A673 (cell line): ENCODE data around the gene CLDN5. TPM values are rescaled to one million over a fixed set of nuclear protein-coding genes. Genes with fewer than 3 reads are reported as not detected.

Source experiments
- BruUV-seq: library from RNA; stranded (reverse); fragments of 400-500 nt; replicated peaks from 2 replicates; lab custom pipeline; 2021; lab: Mats Ljungman, UMichigan
- CTCF ChIA-PET: fragments of 300-600 bp; sonication (Branson Sonifier 250); formaldehyde crosslinking; loops from one replicate; lab custom pipeline; 2022; ENCODE audit warnings: antibody characterized with exemption; lab: Charles Lee
- POLR2A ChIA-PET: fragments of 300-600 bp; sonication (Branson Sonifier 250); formaldehyde crosslinking; loops from one replicate; lab custom pipeline; 2022; ENCODE audit warnings: antibody characterized with exemption; ENCODE audit not compliant: low non-redundant PET; lab: Charles Lee
- DNase-seq: peaks from one replicate; pipeline ENCODE4 v3.0.0-alpha.2; 2015; ENCODE audit warnings: low spot score
- H3K27ac ChIP-seq: fragments of 200-600 bp; sonication (generic); 2 replicates; pipeline ENCODE4 v1.5.1; 2016; ENCODE audit warnings: mixed run types, low read depth, mild to moderate bottlenecking, mixed read lengths, antibody characterized with exemption, low read length; ENCODE audit not compliant: poor library complexity, severe bottlenecking
- H3K27me3 ChIP-seq: fragments of 200-600 bp; sonication (generic); replicated peaks from 2 replicates; pipeline ENCODE4 v1.6.1; 2017; ENCODE audit warnings: mixed run types, low read depth, mild to moderate bottlenecking, mixed read lengths, antibody characterized with exemption, low read length; ENCODE audit not compliant: insufficient read depth, poor library complexity
- H3K36me3 ChIP-seq: fragments of 200-600 bp; sonication (generic); 2 replicates; pipeline ENCODE4 v1.6.1; 2016; ENCODE audit warnings: mixed run types, mild to moderate bottlenecking, mixed read lengths, antibody characterized with exemption, low read length; ENCODE audit not compliant: insufficient read depth, poor library complexity, severe bottlenecking
- H3K4me1 ChIP-seq: fragments of 200-600 bp; sonication (generic); 2 replicates; pipeline ENCODE4 v1.6.1; 2017; ENCODE audit warnings: mixed run types, mild to moderate bottlenecking, mixed read lengths, antibody characterized with exemption, low read length; ENCODE audit not compliant: insufficient read depth, poor library complexity, severe bottlenecking
- H3K4me3 ChIP-seq: fragments of 200-600 bp; sonication (generic); 2 replicates; pipeline ENCODE4 v1.5.1; 2016; ENCODE audit warnings: low read depth, mixed run types, mild to moderate bottlenecking, mixed read lengths, low read length; ENCODE audit not compliant: poor library complexity, severe bottlenecking
- H3K9me3 ChIP-seq: fragments of 200-600 bp; sonication (generic); 2 replicates; pipeline ENCODE4 v1.6.1; 2016; ENCODE audit warnings: mixed run types, low read depth, mild to moderate bottlenecking, mixed read lengths, antibody characterized with exemption, low read length; ENCODE audit not compliant: poor library complexity, severe bottlenecking
- EZH2 ChIP-seq: fragments of 200-600 bp; sonication (generic); IDR thresholded peaks from 2 replicates; pipeline ENCODE4 v1.6.1; 2017; ENCODE audit warnings: borderline replicate concordance, low read depth, mild to moderate bottlenecking, mixed read lengths, antibody characterized with exemption, low read length; ENCODE audit not compliant: poor library complexity, severe bottlenecking
- intact Hi-C: fragments of 100-400 bp; cut with micrococcal nuclease; formaldehyde crosslinking; loops from one replicate; pipeline ENCODE4 v1.10.0; 2022; ENCODE audit not compliant: unreplicated experiment
- total RNA-seq: library from RNA; stranded (reverse); gene quantifications from 2 replicates; pipeline ENCODE4 v1.2.3, GENCODE V29; 2021
- TF ChIP-seq, protein P1 (sequence below): fragments of 300-800, 200-600 bp; sonication (generic); conservative IDR thresholded peaks from 2 replicates; pipeline ENCODE4 v1.5.1; 2017; ENCODE audit warnings: low read depth, mild to moderate bottlenecking, antibody characterized with exemption, low read length, moderate library complexity, mixed read lengths

The CLDN5 gene
- total RNA-seq, 1 experiment from 2014 or later = 0.21 TPM

DNA sequence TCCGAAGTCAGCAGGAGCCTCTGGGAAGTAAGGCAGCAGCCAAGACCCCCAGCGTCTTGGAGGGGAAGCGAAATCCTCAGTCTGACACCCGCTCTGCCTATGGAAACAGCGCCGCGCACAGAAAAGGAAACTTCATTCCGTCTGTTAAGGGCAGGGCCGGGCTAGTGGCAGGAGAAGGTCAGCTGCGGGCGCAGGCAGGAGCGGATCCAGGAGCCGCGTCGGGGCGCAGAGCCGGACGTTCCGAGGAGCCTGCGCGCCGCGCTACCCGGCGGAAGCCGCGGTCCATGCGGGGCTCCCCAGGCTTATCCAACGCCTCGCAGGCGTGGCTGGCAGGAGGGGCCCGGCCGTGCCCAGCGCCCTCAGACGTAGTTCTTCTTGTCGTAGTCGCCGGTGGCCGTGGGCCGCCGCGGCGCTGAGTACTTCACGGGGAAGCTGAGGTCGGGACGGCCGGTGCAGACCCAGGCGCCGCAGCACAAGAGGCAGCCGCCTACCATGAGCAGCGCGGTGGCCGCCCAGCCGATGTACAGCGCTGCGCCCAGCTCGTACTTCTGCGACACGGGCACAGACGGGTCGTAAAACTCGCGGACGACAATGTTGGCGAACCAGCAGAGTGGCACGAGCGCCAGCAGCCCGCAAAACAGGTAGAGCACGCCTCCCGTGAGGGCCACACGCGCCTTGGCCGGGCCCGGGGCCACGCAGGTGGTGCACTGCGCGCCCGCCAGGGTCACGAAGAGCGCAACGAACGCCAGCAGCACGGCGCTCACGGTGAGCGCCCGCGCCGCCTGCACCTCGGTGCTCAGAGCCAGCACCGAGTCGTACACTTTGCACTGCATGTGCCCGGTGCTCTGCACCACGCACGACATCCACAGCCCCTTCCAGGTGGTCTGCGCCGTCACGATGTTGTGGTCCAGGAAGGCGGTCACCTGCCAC lies 705 bp downstream of the CLDN5 start:
- intact Hi-C loops = no loop called here
- POLR2A ChIA-PET = no interaction called here
- CTCF ChIA-PET = interaction anchor here (1.2 kb wide), 1 partner anchor 106 kb away, joined by 4 read pairs; no protein-coding TSS in a partner anchor
- TF ChIP-seq, protein P1, sequence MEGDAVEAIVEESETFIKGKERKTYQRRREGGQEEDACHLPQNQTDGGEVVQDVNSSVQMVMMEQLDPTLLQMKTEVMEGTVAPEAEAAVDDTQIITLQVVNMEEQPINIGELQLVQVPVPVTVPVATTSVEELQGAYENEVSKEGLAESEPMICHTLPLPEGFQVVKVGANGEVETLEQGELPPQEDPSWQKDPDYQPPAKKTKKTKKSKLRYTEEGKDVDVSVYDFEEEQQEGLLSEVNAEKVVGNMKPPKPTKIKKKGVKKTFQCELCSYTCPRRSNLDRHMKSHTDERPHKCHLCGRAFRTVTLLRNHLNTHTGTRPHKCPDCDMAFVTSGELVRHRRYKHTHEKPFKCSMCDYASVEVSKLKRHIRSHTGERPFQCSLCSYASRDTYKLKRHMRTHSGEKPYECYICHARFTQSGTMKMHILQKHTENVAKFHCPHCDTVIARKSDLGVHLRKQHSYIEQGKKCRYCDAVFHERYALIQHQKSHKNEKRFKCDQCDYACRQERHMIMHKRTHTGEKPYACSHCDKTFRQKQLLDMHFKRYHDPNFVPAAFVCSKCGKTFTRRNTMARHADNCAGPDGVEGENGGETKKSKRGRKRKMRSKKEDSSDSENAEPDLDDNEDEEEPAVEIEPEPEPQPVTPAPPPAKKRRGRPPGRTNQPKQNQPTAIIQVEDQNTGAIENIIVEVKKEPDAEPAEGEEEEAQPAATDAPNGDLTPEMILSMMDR = no peak
- no peak for TF ChIP-seq EZH2
- Histone ChIP-seq H3K36me3 (no peaks in the 10 kb centered on the region), H3K27ac (no peak overlapping the region), H3K27me3 (peaks cover 9% of the 10 kb centered on the region), H3K4me3 (peak overlapping the region; percentile 47), H3K4me1 (peaks cover 5% of the 10 kb centered on the region), H3K9me3 (no peaks in the 10 kb centered on the region)
- BruUV-seq = no TSS peak
- DNase-seq = peak; percentile 34

DNA sequence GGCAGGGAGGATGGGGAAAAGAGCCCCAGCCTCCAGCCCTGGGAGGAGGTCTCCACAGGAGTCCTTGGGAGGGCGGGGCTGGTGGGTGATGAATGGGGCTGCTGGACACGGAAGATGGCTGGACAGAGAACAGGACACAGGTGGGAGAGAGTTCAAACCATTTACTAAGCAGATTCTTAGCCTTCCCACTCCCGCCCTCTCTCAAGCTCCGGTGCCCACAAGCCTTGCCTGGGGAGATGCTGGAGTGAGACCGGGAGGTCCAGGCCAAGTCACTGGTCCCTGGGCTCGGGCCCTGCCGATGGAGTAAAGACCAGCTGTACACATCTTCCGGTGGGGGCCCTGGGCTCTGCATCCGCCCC lies 1.4 kb downstream of the CLDN5 start:
- H3K27me3 ChIP-seq = peaks cover 9% of the 10 kb centered on the region
- H3K4me3 ChIP-seq = peak overlapping the region; percentile 47
- intact Hi-C loops = no loop called here
- no peaks in the 10 kb centered on the region for H3K36me3 ChIP-seq
- H3K4me1 ChIP-seq = peaks cover 5% of the 10 kb centered on the region
- H3K9me3 ChIP-seq = no peaks in the 10 kb centered on the region
- no peak overlapping the region for H3K27ac ChIP-seq
- ChIA-PET POLR2A (no interaction called here), CTCF (no interaction called here)
- BruUV-seq = no TSS peak
- no peak for TF ChIP-seq EZH2
- TF ChIP-seq, protein P1 = no peak
- no peak for DNase-seq

DNA sequence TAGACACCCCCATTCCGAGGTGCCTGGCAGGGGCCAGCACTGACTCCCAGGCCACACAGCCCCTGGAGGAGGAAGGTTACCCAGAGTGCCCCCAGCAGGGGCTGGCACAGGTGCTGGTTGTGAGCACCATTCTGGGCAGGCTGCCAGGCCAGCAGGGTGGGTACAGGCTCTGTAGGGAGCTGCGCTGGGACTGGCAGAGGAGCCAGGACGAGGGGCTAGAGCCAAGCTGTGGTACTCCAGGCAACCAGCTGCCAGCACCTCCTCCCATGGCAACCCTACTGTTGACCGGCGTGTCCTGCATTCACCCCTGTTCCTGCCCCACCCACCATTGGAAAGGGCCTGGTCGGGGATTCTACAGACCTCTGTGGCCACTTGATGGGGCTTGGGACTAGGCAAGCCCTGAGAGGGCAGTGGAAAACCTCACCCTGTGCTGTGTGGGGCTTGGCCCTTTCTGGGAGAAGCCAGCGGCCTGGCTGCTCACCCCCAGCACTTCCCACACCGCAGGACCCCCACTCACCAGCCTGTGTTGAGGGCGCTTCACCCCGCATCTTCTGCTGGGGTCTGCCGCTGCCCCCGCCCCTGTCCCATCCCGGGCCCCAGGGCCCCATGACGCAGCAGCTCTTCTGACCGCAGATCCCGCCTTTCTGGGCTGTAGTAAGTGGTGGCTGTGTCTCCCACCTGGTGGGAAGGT lies 1.9 kb downstream of the CLDN5 start:
- ChIA-PET POLR2A (no interaction called here), CTCF (no interaction called here)
- intact Hi-C loops = no loop called here
- no peak for TF ChIP-seq EZH2
- TF ChIP-seq, protein P1 = no peak
- H3K4me3 ChIP-seq = no peak overlapping the region
- peaks cover 4% of the 10 kb centered on the region for H3K36me3 ChIP-seq
- peaks cover 5% of the 10 kb centered on the region for H3K4me1 ChIP-seq
- no peaks in the 10 kb centered on the region for H3K9me3 ChIP-seq
- no peak overlapping the region for H3K27ac ChIP-seq
- H3K27me3 ChIP-seq = peaks cover 9% of the 10 kb centered on the region
- peak; percentile 14 for DNase-seq
- no TSS peak for BruUV-seq
